Measurements from ENCODE around the gene R3HDM2. TPM values are rescaled to one million over a fixed set of nuclear protein-coding genes. Genes with fewer than 3 reads are reported as not detected.

Gene R3HDM2
- total and polyA plus RNA-seq, 2 of the 13 experiments (the other 11 are each of a cell fraction or from before 2014, with no cell fraction given), result 11.1 to 23.5 TPM

DNA sequence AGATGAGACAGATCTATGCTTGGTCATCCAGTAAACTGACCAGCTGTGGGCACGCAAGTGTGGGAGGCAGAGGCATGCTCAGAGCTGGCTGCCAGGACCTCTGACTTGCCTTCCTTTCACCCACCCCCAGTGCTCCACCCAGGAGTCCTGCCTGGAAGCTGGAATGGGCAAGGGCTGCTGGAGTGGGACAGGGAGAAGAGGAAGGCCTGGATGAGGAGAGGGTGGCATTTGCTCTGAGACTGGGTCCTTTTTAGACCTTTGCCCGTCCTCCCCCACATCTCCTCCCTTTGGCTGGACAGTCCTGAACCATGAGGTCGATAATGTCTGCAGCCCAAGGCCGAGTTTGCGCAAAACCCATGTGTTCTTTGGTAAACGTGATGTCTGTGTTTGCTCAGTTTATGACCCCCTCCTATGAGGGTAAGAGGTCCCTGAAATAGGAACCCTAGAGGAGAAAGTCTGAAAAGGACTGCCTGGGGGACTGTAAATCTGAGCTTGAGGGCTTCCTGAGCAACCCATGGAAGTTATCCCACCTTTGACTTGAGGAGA, 20.5 kb upstream of the R3HDM2 start (continued):
- TF ChIP-seq TFE3 (CRISPR knock-in tag; IDR thresholded peaks at IDR 0.05), result peak; percentile 93
- TF ChIP-seq, protein P1, sequence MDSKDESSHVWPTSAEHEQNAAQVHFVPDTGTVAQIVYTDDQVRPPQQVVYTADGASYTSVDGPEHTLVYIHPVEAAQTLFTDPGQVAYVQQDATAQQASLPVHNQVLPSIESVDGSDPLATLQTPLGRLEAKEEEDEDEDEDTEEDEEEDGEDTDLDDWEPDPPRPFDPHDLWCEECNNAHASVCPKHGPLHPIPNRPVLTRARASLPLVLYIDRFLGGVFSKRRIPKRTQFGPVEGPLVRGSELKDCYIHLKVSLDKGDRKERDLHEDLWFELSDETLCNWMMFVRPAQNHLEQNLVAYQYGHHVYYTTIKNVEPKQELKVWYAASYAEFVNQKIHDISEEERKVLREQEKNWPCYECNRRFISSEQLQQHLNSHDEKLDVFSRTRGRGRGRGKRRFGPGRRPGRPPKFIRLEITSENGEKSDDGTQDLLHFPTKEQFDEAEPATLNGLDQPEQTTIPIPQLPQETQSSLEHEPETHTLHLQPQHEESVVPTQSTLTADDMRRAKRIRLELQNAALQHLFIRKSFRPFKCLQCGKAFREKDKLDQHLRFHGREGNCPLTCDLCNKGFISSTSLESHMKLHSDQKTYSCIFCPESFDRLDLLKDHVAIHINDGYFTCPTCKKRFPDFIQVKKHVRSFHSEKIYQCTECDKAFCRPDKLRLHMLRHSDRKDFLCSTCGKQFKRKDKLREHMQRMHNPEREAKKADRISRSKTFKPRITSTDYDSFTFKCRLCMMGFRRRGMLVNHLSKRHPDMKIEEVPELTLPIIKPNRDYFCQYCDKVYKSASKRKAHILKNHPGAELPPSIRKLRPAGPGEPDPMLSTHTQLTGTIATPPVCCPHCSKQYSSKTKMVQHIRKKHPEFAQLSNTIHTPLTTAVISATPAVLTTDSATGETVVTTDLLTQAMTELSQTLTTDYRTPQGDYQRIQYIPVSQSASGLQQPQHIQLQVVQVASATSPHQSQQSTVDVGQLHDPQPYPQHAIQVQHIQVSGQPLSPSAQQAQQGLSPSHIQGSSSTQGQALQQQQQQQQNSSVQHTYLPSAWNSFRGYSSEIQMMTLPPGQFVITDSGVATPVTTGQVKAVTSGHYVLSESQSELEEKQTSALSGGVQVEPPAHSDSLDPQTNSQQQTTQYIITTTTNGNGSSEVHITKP (CRISPR knock-in tag; IDR thresholded peaks at IDR 0.05; ENCODE audit: low read depth), result peak; percentile 71
- no peak; the same call in 1 of the 2 replicates for TF ChIP-seq DR1 (CRISPR knock-in tag; IDR thresholded peaks at IDR 0.05)
- TF ChIP-seq ZNF512B (CRISPR knock-in tag; IDR thresholded peaks at IDR 0.05; ENCODE audit: borderline replicate concordance), result no peak
- no peak for TF ChIP-seq POLR2AphosphoS2 (IDR thresholded peaks at IDR 0.05; ENCODE audit: low read depth, low read length)
- TF ChIP-seq ZNF503 (CRISPR knock-in tag; IDR thresholded peaks at IDR 0.05), result peak; percentile 88
- TF ChIP-seq, protein P2, sequence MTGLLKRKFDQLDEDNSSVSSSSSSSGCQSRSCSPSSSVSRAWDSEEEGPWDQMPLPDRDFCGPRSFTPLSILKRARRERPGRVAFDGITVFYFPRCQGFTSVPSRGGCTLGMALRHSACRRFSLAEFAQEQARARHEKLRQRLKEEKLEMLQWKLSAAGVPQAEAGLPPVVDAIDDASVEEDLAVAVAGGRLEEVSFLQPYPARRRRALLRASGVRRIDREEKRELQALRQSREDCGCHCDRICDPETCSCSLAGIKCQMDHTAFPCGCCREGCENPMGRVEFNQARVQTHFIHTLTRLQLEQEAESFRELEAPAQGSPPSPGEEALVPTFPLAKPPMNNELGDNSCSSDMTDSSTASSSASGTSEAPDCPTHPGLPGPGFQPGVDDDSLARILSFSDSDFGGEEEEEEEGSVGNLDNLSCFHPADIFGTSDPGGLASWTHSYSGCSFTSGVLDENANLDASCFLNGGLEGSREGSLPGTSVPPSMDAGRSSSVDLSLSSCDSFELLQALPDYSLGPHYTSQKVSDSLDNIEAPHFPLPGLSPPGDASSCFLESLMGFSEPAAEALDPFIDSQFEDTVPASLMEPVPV (CRISPR knock-in tag; IDR thresholded peaks at IDR 0.05), result peak; percentile 79; the same call in 1 of the 2 replicates
- TF ChIP-seq RAD51 (IDR thresholded peaks at IDR 0.05; ENCODE audit: borderline replicate concordance), result no peak
- peak; percentile 57; the same call in 1 of the 2 replicates for TF ChIP-seq ZNF232 (CRISPR knock-in tag; IDR thresholded peaks at IDR 0.05; ENCODE audit: borderline replicate concordance)
- no peak for TF ChIP-seq GLI4 (CRISPR knock-in tag; IDR thresholded peaks at IDR 0.05; ENCODE audit: borderline replicate concordance)
- peak; percentile 94 for TF ChIP-seq HOXA3 (CRISPR knock-in tag; IDR thresholded peaks at IDR 0.05)
- TF ChIP-seq BATF2 (CRISPR knock-in tag; IDR thresholded peaks at IDR 0.05), result no peak
- TF ChIP-seq ZNF839 (CRISPR knock-in tag; IDR thresholded peaks at IDR 0.05; ENCODE audit: borderline replicate concordance), result 0 out of 2 replicates have a peak, but pooled peaks have one; percentile 38
- TF ChIP-seq FOXM1 (CRISPR knock-in tag; IDR thresholded peaks at IDR 0.05), result no peak
- TF ChIP-seq TARDBP (CRISPR knock-in tag; IDR thresholded peaks at IDR 0.05), result peak; percentile 99
